GM19351 (cell line): ENCODE results near the gene IL37.

Experiments
- ATAC-seq: cut with Tn5 transposase; IDR thresholded peaks from one replicate; pipeline ENCODE4 v1.9.1; 2021; ENCODE audit warnings: mild to moderate bottlenecking, moderate library complexity; ENCODE audit not compliant: unreplicated experiment

Gene IL37, protein sequence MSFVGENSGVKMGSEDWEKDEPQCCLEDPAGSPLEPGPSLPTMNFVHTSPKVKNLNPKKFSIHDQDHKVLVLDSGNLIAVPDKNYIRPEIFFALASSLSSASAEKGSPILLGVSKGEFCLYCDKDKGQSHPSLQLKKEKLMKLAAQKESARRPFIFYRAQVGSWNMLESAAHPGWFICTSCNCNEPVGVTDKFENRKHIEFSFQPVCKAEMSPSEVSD

DNA sequence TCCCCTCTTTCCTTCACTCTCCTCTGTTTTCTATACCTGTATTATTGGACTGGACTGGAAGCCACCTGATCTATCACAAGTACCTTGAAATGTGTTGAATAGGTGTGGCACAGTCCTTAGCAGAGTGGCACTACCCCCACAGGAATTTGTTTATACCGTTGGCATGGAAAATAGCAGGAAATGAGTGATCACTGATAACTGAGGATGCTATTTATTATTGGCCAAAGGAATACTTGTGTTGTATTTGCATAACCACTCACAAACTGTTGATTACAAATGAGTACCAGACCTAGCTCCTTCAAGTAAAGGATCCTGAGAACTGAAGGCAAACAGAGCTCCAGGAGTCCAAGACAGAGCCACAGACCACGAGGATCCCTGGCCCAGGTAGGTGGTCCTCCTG, at the start of gene IL37:
Gene IL37 (plus strand): TSS at position 301 of the 400 bp plus-strand sequence. CDS start 1,848 bp downstream, outside the sequence.
- ATAC-seq = no peak

DNA sequence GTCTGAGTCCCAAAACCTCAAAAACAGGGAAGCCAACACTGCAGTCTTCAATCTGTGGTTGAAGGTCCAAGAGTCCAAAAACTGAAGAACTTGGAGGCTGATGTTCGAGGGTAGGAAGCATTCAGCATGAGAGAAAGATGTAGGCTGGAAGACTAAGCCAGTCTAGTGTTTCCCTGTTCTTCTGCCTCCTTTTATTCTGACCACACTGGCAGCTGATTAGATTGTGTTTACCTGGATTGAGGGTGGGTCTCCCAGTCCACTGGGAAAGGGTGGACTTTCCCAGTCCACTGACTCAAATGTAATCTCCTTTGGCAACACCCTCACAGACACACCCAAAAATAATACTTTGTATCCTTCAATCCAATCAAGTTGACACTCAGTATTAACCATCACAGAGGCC, 46.9 kb upstream of the IL37 start:
- ATAC-seq = no peak

DNA sequence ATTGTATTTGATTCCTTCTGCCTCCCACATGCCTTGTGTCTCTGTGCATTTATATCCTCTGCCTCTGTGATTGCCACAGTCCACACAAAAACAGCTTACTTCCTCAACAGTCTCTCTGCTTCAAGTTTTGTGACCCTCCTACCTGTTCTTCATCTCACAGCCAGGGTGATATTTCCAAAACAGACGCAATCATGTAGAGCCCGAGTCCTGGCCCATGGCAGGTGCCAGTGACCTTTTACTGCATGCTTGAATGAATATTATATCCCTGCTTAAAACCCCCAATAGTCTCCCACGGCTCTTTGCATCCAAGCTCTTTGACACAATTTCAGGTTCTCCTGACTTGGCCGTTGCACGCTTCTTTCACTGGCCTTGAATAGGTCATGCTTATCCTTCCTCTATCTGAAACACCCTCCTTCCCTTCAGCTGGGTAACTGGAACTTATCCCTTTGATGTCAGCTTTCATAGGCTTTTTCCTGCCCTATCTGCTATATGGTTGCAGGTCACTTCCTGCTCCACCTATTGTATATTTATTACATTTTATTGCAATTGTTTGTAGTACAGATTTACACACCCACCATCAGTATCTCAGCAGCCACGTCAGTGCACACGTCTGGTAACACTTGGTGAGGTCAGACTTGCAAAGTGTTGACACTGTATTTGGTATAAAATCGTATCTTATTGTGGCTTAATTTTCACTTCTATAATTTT, 44.7 kb upstream of the IL37 start:
- ATAC-seq = no peak

DNA sequence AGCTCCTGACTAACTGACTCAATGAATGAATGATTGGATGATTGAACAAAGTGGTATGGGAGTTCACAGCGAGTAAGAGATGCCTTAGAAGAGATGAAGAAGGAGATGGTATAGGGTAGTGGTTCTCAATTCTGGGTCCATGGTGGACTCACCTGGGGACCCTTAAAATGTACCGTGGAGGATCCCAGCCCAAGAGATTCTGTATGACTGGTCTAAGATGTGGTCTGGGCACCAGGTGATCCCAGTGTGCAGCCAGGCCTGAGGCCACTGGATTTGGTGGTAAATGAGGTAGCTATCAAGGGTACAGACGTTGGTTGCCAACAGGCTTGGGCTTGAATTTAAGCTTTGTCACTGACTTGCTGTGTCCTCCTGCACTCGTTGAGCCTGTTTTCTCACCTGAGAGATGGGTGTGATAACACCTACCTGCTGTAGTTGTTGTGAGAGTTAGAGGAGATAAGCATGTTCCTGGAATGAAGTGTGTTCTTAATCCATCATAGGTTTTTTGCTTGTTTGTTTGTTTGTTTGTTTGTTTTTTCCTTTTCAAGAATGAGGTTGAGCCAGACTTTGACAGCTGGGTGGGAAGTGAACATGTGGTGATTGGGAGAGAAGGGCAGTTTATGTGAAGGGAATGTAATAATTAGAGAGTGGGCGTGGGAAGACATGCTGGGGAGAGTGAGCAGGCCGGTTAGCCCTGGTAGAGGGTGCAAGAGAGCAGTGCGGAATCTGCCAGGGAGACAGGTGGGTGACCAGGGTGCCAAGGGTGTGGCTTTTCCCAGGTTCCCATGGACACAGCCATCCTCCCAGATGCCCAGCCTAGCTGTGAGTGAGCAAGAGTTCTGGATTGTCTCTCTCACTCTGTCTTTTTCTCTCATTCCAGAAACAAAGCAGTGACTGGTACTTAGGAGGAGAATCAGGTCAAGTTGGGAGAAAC, 43.0 kb upstream of the IL37 start:
- ATAC-seq = no peak

DNA sequence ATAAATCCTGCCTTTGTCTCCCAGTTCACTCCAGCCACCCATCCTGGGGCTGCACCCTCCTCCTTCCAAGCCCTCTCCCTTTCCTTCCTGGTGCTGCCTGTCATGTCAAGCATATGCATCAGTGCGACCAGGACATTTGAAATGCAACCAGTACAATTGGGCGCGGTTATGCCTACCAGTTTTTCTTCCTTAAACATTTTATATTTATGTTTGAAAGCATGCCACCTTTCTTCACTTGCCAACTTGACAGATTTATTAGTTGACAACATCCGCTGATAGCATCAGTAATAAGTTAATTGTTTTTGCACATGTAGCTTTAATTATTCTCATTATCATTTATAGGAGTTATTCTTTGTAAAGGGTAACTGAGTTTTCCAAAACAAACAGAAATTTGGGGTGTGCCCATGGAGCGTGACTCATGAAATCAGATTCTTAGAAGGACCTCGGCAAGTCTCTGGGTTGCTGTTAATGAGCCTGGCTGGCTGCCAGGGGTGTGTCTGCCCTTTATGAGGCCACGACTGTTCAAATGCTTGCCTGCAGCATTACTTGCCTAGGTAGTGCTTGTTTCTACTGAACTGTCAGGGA, 41.6 kb upstream of the IL37 start:
- ATAC-seq = no peak

DNA sequence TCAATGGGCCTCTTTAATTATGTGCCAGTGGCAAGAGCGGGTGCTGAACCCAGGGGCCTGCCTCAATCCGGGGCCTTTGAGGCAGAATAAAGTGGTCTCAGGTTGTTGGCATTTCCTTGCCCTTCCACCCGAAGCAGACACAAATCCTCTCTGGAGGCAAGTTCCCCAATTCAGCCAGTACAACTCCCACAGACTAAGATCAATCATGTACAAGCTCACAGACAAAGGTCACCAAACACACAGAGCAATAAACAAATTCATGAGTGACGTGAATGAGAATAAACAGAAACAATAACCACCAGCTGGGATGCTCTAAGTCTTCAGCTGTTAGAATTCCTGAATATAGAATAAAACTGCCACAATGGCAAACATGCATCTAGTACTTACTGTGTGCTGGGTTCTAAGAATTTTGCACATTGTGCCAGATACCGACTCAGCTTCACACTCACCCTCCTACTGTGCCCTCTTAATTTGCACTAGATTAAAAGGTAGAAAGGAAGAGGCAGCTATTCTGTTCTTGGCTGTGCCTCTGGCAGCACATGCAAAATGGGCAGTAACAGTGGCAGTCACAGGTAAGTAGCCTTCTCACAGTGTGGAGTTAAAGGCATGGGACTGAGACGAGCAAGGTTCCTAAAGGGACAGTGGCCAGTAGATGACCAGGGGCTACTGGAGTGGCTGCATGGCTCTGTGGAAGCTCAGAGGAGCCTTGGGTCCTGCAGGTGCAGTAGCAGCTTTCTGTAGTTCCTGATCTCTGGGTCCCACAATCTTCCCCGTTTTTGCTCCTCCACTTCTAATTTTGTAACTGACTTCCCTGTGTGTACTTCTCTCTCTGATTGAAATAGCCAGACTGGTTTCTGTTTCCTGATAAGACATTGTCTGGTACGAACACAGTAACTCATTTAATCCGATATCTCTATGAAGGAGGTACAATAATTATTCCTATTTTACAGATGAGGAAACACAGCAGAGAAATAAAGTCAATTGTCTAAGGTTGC, 39.8 kb upstream of the IL37 start:
- no peak for ATAC-seq

DNA sequence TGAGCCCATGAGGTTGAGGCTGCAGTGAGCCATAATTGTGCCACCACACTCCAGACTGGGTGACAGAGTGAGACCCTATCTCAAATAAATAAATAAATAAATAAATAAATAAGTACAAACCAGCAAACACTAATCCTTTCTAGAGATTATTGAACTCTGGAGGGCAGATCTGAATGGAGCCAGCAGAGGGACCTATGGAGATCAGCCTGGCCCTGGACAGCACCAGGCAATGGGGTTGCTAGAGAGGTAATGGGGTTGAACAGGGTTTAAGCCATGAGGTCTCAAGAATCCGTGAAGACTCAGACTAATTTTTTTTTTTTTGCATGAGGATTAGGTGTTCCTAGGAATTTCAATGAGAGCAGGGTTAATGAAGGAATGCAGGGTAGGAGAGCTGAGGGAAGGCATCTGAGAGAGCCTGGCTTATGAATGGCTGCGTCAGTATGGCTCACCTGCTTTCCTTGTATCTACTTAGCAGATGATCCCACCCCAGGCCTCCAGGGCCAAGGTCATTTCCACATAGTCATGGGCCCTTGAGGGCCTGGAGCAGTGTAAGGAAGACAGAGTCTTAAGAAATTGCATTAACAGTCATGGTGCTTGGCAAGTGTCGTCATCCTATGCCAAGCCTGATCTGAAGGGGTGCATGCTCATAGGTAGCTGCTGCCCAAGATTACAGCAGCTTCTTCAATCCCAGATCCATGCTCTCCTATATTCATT, 34.6 kb upstream of the IL37 start:
- no peak for ATAC-seq

DNA sequence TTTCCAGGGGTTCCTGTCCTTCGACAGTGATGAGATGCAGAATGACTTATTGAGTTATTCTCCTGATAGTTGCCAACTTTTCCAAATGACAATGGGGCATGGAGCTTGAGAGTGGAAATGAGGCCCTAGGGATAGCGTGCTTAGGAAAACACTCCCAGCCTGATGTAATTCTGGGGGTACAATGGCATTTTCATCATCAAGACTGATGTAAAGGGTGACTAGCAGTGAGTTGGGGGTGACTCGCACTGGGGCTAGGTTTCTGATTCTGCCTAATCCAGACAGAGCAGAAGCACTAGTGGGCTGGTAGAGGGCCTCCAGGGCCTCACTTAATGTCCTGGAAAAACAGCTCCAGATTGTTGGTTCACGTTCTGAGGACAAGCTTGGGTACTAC, 34.0 kb upstream of the IL37 start:
- no peak for ATAC-seq

DNA sequence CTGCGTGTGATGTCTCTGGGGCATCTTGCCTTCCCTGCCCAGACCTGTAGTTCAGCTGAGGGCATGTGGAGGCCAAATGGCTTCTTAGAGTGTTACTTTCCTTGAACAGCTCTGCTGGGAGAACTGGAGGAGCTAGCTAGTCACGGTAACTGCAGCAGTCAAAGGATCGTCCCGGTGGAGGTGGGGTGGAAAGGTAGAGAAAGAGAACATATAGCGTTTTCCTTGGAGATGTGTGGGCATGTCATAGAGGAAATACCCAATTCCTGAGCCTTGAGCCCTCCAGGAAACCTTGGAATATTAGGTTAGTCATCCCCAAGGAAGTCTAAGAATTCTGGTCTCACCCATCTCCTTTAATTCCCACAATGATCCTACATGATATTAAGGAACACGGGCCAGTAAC, 33.5 kb upstream of the IL37 start:
- no peak for ATAC-seq

DNA sequence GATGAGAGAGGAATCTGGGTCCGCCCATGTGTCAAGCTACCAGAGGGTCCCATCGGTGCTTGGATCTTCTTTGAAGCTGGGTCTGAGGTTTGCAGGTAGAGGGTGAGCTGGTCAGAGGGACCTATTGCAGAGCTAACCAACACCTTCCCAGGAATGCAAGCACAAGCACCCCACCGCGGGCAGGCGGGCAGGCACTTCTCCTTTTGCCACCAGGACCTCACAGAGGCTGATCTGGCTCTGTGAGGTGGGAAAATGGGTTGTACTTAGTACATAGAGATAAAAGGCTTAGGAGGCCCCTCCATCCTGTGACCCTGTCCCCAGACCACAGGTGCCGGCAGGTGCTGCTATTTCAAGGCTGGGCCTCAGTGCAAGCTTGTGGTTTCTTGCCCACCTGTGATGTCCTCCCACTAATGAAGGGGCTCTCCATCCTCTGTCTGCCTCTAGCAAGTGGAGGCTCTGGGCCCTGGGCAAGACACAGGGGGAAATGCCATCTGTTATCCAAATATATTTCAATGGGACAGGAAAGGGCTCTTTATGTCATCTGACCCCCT, 31.4 kb upstream of the IL37 start:
- no peak for ATAC-seq

DNA sequence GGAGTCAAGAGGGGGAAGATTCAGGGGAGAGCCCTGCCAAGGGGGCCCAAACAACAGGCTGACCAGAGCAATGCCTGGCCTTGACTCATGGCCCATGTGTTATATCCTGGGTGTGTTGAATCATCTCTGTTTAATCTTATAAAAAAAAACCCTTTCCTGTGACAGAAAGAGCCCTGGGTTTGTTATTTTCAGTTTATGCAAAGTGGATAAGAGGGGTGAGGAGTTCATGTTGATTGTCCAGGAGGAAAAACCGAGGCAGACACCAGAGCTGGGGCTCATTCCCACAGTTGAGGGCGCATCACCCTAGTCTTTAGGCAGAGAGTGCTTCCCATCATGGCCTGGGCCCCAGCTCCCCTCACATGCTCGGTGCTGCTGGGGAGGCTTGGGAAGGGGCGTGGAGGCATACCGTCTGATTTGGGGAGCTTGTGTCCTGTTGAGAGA, 30.9 kb upstream of the IL37 start:
- ATAC-seq = no peak

DNA sequence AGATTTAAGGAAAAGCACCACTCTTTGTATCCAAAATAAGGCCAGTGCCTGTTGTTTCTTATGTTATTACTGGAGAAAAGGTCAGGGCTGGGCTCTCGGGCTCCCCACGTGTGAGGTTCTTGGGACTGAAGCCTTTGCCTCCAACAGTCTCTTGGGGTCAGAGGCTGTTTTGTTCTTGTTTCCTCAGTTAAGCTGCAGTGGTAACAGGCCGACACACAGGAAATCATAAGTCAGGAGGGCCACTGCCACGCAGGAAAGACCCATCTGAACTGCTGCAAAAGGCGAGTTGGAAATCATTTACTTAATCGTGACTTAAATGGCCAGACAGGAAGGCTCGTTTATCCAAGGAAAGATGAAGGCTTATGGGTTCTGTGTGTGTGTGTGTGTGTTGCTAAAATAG, 30.3 kb upstream of the IL37 start:
- no peak for ATAC-seq

DNA sequence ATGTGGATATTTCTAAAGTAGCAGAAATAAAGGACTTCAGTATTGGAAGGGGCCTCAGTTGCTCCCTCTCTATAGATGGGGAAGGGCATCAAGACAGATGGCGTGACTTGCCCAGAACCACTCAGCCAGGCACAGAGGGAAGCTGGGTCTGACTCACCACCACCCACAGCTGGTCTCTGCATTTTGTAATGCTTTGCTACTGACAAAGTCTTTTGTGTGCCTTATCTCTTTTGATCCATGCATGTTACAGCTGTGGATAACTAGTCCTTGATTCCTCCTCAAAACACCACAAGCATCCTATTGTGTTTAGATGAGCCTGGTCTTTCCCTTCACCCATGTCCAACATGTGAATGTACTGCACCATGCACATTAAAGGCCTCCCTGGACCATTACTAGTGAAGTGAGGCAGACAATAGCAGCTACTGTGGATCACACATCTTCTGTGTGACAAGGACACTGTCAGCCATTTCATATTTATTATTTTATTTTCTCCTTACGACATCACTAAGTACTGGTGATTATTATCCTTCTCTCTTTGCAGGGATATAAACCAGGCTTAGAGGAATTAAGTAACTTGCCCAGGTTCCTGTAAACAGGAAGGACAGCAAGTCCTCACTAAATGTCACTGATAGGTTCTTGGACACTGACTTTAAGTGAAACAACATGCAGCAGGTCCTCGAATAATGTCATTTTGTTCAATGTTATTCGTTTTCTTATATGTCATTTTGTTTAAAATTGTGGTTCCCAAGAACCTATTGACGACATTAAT, 29.6 kb upstream of the IL37 start:
- peak; percentile 84 for ATAC-seq

DNA sequence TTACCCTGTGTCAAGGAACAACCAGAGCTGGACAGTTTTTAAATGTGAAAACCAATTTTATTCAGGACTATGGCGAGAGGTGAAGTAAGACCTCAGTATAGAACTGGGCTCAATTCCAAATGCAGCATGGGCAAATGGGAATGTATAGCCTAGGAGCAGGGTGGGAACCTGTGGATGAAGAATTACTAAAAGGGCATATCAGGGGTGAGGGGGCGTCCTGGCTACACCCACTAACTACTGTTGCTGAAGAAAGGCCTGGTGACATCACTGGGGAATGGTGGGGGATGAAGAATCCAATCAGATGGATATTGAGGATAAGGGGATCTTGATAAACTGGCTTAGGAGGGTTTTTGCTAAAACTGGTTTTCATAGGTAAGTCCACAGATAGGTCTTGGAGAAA, 27.3 kb upstream of the IL37 start:
- ATAC-seq = no peak

DNA sequence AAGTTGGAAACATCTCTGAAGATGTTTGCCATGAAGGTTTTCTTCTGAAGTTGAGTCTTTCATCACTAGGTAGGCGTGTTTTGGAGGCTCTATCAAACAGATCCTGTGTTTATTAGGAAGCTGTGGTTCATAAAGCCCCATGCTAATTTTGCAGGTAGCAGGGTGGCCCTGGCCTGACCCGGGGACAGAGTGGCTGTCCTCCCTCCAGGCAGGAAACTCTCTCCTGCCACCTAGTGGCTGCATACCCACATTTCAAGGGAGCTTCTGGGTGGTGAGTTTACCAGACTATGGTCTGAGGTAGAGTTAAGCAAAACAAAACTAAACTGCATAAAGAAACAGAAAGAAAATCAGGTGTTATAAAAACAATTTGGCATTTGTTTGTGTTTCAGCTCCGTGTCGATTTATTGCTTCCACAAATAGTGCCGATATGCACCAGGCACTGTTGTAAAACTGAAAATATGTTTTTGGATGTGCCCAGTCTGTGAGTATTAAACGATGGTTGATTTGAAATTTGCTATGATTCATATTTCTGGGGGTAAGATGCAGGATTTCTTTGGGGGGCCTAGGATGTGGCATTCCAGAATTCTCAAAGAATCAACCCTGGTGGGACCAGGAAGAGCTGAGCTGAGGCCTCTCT, 26.0 kb upstream of the IL37 start:
- ATAC-seq = peak; percentile 52

DNA sequence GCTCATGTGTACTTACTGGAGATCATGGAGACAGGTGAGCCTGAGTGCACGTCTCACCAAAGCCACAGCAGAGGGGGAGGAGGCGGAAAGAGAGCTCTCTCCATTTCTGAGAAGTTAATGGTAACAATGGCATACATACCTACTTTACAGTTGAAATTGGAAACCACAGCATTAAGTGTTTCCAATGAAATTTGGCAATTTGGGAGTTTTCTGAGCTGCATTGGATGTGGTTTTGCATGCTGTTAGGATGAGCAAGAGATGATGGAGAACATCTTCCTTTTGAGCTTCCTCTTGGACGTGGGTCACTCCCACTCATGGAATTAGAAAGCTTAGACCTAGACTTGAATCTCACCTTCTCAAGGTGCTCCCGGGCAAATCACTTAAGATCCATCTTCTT, 25.5 kb upstream of the IL37 start:
- no peak for ATAC-seq

DNA sequence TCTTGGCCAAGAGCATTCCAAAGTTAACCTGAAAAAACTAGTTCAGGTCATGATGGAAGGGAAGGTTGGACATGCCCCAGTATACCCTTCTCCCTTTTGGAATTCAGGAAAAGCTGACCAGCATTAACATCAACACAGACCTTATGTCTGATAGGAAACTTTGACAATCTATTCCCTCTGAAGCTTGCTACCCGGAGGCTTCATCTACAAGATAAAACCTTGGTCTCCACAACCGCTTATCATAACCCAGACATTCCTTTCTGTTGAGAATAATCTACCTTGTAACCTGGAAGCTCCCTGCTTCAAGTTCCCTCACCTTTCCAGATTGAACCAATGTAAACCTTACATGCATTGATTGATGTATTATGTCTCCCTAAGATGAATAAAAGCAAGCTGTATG, 24.7 kb upstream of the IL37 start:
- ATAC-seq = no peak
